GM12892 (cell line): ENCODE data around the gene CAPSL.

Source experiments
- POLR2A ChIP-seq: IDR thresholded peaks from 2 replicates; pipeline ENCODE4 v1.6.1; 2011; ENCODE audit warnings: low read depth, low read length, control low read depth
- POLR2AphosphoS5 ChIP-seq: IDR thresholded peaks from 2 replicates; pipeline ENCODE4 v1.6.1; 2011; ENCODE audit warnings: low read depth, low read length, control low read depth

DNA sequence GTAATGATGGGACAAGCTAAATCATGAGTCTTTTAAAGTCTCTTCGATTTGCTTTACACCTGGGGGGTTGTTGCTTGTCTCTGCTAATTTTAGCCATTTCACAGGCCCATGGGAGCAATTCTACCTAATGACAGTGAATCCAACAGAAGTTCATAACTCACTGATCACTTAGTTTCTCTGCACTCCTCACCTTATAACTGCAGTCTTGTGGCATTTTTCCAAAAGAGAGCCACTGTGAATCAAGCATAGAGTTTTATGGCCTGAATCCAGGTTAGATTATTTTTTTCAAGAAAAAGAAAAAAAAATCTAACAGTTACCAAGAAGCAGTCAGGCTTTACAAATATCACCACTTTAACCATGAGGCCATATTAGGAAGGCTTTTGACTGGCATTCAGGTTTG, 83.2 kb downstream of the CAPSL start:
- TF ChIP-seq POLR2A (no peak), POLR2AphosphoS5 (no peak)
